Tongue (tissue), 2 donors: ENCODE data around the gene PXMP4. TPM values are rescaled to one million over a fixed set of nuclear protein-coding genes. Genes with fewer than 3 reads are reported as not detected.

Experiments used
- DNase-seq: peaks from one replicate; pipeline ENCODE4 v3.0.0-alpha.2; 2015
- total RNA-seq: library from RNA; depleted of rRNA; stranded (reverse); fragments of >200 nt; gene quantifications from one replicate; pipeline ENCODE4 v1.2.3, GENCODE V29; 2014

The PXMP4 gene
- total RNA-seq, 1 donor from 2014 or later, result 6.7 TPM

DNA sequence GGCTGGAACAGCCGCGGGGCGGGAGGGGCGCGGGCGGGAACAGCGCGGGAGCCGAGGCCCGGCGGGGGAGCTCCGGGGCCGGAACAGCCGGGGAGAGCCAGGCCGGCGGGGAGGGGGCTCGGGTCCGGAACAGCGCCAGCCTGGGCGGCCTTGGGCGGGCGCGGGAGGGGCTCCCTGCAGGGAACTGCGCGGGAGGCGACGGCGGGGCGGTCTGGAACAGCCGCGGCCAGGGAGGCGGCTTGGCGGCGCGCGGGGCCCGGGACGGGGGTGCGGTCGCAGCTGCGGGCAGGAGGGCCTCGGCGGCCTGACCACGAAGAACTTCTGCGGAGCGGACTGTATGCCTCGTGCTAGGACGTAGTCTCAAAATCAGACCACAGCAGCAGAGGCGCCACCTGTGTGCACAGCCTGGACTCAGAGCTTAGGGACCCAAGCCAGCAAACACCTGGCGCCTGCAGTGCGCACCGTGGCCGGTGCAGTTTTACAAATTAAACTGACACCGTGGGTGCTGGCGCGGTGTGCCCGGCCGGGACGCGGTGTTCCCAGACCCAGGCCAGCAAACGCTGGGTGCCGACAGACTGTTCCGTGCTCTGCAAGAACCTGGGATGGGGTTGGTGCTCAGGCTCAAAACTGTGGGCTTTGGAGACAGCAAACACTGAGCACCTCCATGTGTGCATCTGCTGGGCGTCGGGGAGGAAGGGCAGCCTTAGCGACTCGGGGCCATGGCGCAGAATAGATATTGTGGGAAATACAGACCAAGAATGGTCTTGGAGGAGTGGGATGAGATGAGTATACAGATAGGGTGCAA is 12.3 kb upstream of the PXMP4 start:
- DNase-seq, result peak; percentile 95

DNA sequence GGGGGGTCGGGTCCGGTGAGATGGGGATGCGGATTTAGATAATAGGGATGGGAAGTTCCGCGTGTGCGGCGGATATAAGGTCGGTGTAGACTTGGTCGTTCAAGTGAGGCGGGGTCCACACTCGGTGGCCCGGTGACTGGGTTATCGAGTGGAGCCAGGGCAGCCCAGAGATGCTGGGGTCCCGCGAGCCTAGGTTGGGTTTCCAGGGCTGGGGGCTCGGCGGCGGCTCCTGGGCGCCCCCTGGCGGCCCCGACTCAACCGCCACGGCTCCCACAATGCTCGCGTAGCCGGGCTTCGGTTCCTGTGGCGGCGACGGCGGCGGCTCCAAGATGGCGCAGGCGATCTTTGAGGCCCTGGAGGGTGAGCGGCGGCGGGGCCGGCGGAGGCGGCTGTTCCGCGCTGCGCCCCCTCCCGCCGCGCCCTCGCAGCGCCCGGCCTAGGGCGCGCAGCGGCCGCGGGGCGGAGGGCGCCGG is 11.6 kb upstream of the PXMP4 start, which contains the start of gene ZNF341:
Gene ZNF341 (plus strand): TSS at position 304 of the 473 bp plus-strand sequence. CDS start 26 bp downstream, at position 330.
- peak; percentile 95 for DNase-seq

- no peak for DNase-seq
These were observed 11.0 kb upstream of the PXMP4 start for GRCh38 chr20:33730946-33731692.

DNA sequence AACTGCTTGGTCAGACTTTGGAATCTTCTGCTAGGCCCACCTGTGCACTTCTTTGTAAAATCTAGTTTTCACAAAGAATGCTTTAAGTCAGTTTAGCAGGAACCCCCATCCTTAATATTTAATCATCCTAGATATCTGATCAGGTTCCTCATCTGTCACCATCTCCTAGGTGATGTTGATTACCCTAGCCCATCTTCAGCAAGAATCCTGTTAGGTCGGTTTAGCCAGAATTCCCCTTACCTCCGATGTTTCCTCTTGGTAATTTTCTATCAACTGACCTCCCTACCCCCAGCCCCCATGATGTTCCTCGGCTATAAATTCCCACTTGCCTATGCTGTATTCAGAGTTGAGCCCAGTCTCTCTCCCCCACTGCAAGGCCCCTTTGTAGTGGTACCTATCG is 9.0 kb upstream of the PXMP4 start:
- no peak for DNase-seq

DNA sequence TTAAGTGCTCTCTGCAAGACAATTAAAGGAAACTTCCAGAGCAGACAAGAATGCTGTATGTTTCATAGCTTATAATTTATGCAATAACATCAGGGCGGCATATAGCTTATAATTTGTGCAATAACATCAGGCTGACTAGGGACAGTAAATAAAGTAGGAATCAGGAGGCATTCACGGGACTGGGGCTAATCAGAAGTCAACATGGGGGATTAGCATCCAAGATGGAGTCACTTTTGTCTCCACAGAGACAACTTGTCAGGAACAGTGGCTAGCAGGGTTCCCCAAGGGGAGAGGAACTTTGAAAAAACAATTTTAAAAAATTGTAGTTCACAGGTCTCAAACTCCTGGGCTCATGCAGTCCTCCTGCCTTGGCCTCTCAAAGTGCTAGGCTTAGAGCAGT is 8.4 kb upstream of the PXMP4 start:
- no peak for DNase-seq

DNA sequence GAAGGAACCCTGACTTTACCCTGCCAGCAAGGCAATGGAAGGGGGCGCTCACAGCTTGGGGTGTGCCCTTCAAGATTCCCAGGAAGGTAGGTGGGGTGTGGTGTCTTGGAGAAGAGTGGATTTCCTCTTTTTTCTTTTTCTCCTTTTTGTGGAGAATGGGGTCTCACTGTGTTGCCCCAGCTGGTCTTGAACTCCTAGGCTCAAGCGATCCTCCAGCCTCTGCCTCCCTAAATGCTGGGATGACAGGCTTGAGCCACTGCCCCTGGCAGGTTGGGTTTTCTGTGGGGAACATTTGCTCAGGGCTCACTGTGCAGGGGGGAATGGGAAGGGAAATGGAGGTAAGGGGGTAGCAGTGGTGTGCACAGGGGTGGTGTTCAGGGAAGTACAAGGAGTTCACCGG is 7.7 kb upstream of the PXMP4 start:
- no peak for DNase-seq

GRCh38 chr20:33727115-33727479 is 7.0 kb upstream of the PXMP4 start:
- no peak for DNase-seq

GRCh38 chr20:33725607-33726264 is 5.6 kb upstream of the PXMP4 start:
- DNase-seq, result no peak

- no peak for DNase-seq
These were observed 4.5 kb upstream of the PXMP4 start for GRCh38 chr20:33724439-33725094.

DNA sequence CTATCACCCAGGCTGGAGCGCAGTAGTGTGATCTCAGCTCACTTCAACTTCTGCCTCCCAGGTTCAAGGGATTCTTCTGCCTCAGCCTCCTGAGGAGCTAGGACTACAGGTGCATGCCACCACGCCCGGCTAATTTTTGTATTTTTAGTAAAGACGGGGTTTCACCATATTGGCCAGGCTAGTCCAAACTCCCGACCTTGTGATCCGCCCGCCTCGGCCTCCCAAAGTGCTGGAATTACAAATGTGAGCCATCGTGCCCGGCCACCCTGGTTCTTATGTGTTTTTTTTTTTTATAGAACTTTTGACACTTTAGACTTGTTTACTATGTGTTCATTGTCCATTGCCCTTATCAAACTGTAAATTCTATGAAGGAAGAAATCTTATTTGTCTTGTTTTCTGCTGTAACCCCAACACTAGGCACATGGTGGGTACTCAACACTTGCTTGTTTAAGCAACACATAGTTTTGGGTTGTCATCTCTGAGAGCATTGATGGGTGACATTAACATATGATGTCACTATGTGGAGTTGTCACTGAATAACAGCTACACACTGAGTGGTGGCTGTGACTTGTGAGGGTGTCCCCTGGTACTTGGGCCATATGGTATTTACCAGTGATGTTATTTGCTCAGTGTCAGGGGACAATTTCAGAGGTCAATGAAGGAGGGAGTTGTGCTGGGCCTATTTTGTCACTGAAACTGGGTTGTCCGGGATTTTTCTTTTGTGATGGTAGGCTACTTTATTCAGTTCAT is 1.5 kb upstream of the PXMP4 start:
- DNase-seq, result no peak

GRCh38 chr20:33719277-33719988 is 677 bp downstream of the PXMP4 start:
- no peak for DNase-seq

GRCh38 chr20:33716498-33716897 is 3.6 kb downstream of the PXMP4 start:
- DNase-seq, result no peak

DNA sequence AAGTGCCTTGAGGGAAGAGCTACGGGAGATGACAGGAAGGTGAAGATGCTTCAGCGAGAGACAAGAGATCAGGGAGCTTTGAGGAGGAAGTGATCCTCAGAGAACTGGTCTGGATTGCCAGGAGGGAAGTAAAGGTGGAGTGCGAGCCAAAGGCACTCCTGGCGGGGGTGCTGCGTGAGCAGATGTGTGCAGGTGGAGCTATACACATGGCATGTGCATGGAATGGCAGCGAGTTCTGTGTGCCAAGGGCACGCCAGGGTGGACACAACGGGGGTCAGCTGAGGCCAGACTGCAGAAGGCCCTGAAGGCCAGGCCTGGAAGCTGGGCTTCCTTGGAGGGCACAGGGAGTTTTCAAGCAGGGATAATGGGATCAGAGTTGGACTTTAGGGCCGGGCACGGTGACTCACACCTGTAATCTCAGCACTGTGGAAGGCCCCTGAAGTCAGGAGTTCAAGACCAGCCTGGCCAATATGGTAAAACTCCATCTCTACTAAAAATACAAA is 6.2 kb downstream of the PXMP4 start:
- no peak for DNase-seq

DNA sequence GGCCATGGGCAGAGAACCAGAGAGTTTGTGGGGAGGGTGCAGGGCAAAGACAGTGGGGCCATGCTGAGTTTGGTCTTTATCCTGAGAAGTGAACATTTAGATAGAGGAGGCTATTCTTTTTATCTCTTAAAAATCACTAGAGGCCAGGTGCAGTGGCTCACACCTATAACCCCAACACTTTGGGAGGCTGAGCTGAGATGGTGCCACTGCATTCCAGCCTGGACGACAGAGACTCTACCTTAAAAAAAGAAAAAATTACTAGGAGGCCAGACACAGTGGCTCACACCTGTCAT is 8.7 kb downstream of the PXMP4 start:
- DNase-seq, result no peak

- no peak for DNase-seq
These were observed 9.2 kb downstream of the PXMP4 start for GRCh38 chr20:33710681-33711445.

DNA sequence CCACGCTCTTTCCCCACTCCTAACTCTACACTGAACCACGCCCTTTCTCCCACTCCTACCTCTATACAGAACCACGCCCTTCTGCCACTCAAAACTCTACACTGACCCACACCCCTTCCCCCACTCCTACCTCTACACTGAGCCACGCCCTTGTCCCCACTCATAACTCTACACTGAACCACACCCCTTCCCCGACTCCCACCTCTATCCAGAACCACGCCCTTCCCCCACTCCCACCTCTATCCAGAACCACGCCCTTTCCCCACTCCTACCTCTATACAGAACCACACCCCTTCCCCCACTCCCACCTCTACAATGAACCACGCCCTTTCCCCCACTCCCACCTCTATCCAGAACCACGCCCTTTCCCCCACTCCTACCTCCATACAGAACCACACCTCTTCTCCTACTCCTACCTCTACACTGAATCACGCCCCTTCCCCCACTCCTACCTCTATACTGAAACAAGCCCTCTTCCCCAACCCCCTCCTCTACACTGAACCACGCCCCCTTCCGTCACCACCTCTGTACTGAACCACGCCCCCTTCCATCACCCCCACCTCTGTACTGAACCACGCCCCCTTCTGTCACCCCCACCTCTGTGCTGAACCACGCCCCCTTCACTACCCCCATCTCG is 10.1 kb downstream of the PXMP4 start:
- no peak for DNase-seq

DNA sequence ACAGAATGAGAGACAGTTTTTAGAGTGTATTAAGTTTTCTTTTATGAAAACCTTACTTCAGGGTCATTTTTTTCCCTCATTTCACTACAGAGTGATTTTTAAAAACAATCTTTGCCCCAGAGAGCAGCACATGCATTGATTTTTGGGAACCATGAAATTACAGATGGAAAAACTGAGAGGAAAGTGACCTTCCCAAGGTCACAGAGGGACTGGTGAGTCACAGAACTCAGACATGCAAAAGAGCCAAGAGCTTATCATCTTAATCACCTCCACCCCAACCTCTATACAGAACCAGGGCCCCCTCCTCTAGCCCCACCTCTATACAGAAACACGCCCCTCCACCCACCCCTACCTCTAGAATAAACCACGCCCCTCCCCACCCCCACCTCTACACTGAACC is 10.7 kb downstream of the PXMP4 start:
- DNase-seq, result no peak

DNA sequence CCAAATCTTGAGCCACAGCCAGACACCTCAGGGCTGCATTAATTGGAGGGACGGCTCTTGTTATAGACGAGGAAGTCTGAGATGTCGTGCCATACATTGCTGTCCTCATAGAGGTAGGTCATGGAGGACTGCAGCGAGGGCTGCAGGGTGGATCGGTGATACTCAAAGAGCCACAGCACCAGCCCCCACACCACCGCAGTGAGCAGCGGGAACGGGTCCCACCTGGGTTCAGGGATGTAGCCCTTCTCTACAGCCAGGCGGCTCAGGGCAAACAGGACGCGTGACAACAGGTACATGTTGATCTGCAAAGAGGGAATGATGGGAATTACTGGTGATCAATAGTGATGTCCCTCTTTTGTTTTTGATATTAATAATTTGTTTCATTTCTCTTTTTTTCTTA is 12.4 kb downstream of the PXMP4 start:
- no peak for DNase-seq

- DNase-seq, result no peak
These were observed 15.7 kb downstream of the PXMP4 start for GRCh38 chr20:33704197-33704924.
